Ascending aorta (tissue), 2 donors: Measurements from ENCODE around the gene VSX1. TPM values are rescaled to one million over a fixed set of nuclear protein-coding genes. Genes with fewer than 3 reads are reported as not detected.
A peak's percentile ranks its signal among the peaks of the same experiment; 100 is the strongest.

ENCODE experiments used
- DNase-seq, 2 donors: peaks; one replicate each; pipeline ENCODE4 v3.0.0-alpha.2; 2019; ENCODE audit warnings: low spot score in 2 of 2
- H3K27ac ChIP-seq, 2 donors: fragments of 200-600 bp; sonication (generic); one replicate each; pipeline ENCODE4 v1.5.1; 2016 to 2017; ENCODE audit warnings: mild to moderate bottlenecking in 1 of 2
- H3K27me3 ChIP-seq: fragments of 200-600 bp; sonication (generic); one replicate; pipeline ENCODE4 v1.5.1; 2017
- H3K36me3 ChIP-seq, 2 donors: fragments of 200-600 bp; sonication (generic); one replicate each; pipeline ENCODE4 v1.5.1; 2016
- H3K4me1 ChIP-seq, 2 donors: fragments of 200-600 bp; sonication (generic); one replicate each; pipeline ENCODE4 v1.5.1; 2016 to 2017; ENCODE audit warnings: mild to moderate bottlenecking in 1 of 2
- H3K4me3 ChIP-seq, 2 donors: fragments of 200-600 bp; sonication (generic); one replicate each; pipeline ENCODE4 v1.5.1; 2016 to 2017; ENCODE audit warnings: mild to moderate bottlenecking in 1 of 2
- H3K9me3 ChIP-seq, 2 donors: fragments of 200-600 bp; sonication (generic); one replicate each; pipeline ENCODE4 v1.5.1; 2016
- CTCF ChIP-seq, 3 experiments: fragments of 200-600 bp in 2 of 3; fragments of 450-650 bp in 1 of 3; sonication (generic) in 2 of 3; IDR thresholded peaks; one replicate each; pipeline ENCODE4 v1.5.1; 2016 to 2019; ENCODE audit warnings: antibody characterized with exemption in 3 of 3, mild to moderate bottlenecking in 1 of 3, moderate library complexity in 1 of 3
- intact Hi-C: fragments of 100-400 bp; cut with DNase I; formaldehyde crosslinking; loops from one replicate; pipeline ENCODE4 v1.15.1; 2023
- total RNA-seq: library from RNA; depleted of rRNA; stranded (reverse); fragments of >200 nt; gene quantifications from one replicate; pipeline ENCODE4 v1.1.0, GENCODE V29; 2016

VSX1 gene
- total RNA-seq, 1 donor from 2014 or later = not detected

- Histone ChIP-seq H3K4me1 (no peaks in the 10 kb centered on the region), H3K36me3 (no peaks in the 10 kb centered on the region), H3K27me3 (no peaks in the 10 kb centered on the region), H3K27ac (no peak overlapping the region), H3K9me3 (no peaks in the 10 kb centered on the region), H3K4me3 (no peak overlapping the region)
- no peak for DNase-seq
- intact Hi-C loops = no loop called here
- no peak for TF ChIP-seq CTCF (IDR thresholded peaks at IDR 0.05)
Observed at GRCh38 chr20:25097498-25097897, 15.6 kb upstream of the VSX1 start.

GRCh38 chr20:25090492-25091429 lies 8.8 kb upstream of the VSX1 start:
- H3K27me3 ChIP-seq = peaks cover 4% of the 10 kb centered on the region
- no peak for TF ChIP-seq CTCF (IDR thresholded peaks at IDR 0.05)
- intact Hi-C loops = no loop called here
- no peak overlapping the region for H3K27ac ChIP-seq
- no peaks in the 10 kb centered on the region for H3K4me1 ChIP-seq
- H3K9me3 ChIP-seq = no peaks in the 10 kb centered on the region
- no peaks in the 10 kb centered on the region for H3K36me3 ChIP-seq
- no peak overlapping the region for H3K4me3 ChIP-seq
- peak in 1 of 2 donors; percentile 17 for DNase-seq

GRCh38 chr20:25089662-25090061 lies 7.7 kb upstream of the VSX1 start:
- intact Hi-C loops = no loop called here
- Histone ChIP-seq H3K27me3 (peaks cover 9% of the 10 kb centered on the region), H3K27ac (no peak overlapping the region), H3K4me1 (no peaks in the 10 kb centered on the region), H3K36me3 (no peaks in the 10 kb centered on the region), H3K4me3 (no peak overlapping the region), H3K9me3 (no peaks in the 10 kb centered on the region)
- DNase-seq = no peak
- TF ChIP-seq CTCF (IDR thresholded peaks at IDR 0.05) = no peak

GRCh38 chr20:25089096-25089495 lies 7.2 kb upstream of the VSX1 start:
- Histone ChIP-seq H3K4me3 (no peak overlapping the region), H3K36me3 (no peaks in the 10 kb centered on the region), H3K4me1 (peaks cover 0 to 4% of the 10 kb centered on the region in 2 donors), H3K27ac (no peak overlapping the region), H3K9me3 (no peaks in the 10 kb centered on the region), H3K27me3 (peaks cover 15% of the 10 kb centered on the region)
- intact Hi-C loops = no loop called here
- DNase-seq = no peak
- TF ChIP-seq CTCF (IDR thresholded peaks at IDR 0.05) = no peak

- no peak overlapping the region for H3K27ac ChIP-seq
- peaks cover 16% of the 10 kb centered on the region for H3K27me3 ChIP-seq
- no peaks in the 10 kb centered on the region for H3K9me3 ChIP-seq
- intact Hi-C loops = no loop called here
- DNase-seq = no peak
- H3K36me3 ChIP-seq = no peaks in the 10 kb centered on the region
- no peak for TF ChIP-seq CTCF (IDR thresholded peaks at IDR 0.05)
- peaks cover 0 to 10% of the 10 kb centered on the region in 2 donors for H3K4me1 ChIP-seq
- H3K4me3 ChIP-seq = no peak overlapping the region
Observed at GRCh38 chr20:25088267-25088666, 6.3 kb upstream of the VSX1 start.
